SK-N-SH (cell line): ENCODE results near the gene NEAT1.

ENCODE experiments used
- TAF1 ChIP-seq: IDR thresholded peaks from 2 replicates; pipeline ENCODE4 v1.6.1; 2012; ENCODE audit warnings: low read depth, mild to moderate bottlenecking, low read length, moderate library complexity, borderline replicate concordance
- YY1 ChIP-seq: IDR thresholded peaks from 2 replicates; pipeline ENCODE4 v1.4.0; 2012; ENCODE audit warnings: low read depth, mild to moderate bottlenecking
- TF ChIP-seq, protein P1 (sequence below): fragments of 200-600 bp; sonication (generic); IDR thresholded peaks from 2 replicates; pipeline ENCODE4 v1.6.1; 2017; ENCODE audit warnings: antibody characterized with exemption, mild to moderate bottlenecking, moderate library complexity

DNA sequence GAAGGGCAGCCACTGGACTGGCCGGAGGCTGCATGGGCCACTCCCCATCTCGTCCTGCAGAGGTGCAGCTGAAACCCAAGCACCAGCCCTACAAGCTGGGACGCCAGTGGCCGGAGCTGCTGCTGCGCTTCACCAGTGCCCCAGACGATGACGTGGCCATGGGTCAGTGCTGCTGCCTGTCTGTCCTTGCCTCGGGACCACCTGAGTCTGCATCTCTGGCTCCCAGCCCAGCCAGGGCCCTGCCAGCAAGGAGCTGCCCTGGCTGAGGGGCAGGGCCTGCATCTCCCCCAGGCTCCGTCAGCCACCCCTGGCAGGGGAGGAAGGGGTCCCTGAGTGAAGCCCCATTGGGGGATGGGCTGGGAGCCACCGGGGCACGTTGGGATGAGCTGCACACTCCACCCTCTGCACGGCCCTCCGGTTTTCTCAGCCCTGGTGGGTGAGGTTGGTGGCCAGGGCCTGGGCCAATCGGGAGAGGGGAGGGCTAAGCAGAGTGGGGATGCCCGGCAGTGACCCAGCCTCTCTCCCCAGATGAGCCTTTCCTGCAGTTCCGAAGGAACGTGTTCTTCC, 29.0 kb upstream of the NEAT1 start:
- TF ChIP-seq, protein P1, sequence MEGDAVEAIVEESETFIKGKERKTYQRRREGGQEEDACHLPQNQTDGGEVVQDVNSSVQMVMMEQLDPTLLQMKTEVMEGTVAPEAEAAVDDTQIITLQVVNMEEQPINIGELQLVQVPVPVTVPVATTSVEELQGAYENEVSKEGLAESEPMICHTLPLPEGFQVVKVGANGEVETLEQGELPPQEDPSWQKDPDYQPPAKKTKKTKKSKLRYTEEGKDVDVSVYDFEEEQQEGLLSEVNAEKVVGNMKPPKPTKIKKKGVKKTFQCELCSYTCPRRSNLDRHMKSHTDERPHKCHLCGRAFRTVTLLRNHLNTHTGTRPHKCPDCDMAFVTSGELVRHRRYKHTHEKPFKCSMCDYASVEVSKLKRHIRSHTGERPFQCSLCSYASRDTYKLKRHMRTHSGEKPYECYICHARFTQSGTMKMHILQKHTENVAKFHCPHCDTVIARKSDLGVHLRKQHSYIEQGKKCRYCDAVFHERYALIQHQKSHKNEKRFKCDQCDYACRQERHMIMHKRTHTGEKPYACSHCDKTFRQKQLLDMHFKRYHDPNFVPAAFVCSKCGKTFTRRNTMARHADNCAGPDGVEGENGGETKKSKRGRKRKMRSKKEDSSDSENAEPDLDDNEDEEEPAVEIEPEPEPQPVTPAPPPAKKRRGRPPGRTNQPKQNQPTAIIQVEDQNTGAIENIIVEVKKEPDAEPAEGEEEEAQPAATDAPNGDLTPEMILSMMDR: no peak
- TF ChIP-seq YY1 (no peak), TAF1 (no peak)
